Effector memory CD8-positive, alpha-beta T cell (primary cell): ENCODE data around the gene DTWD2.

Experiments used
- ATAC-seq: fragments of 150-1000 bp; cut with Tn5 transposase; replicated peaks from 2 replicates; pipeline ENCODE4 v1.10.0; 2021; ENCODE audit warnings: mild to moderate bottlenecking, moderate library complexity
- DNase-seq, 3 experiments: peaks; one replicate each; pipeline ENCODE4 v3.0.0; 2021
- H3K27ac Mint-ChIP-seq, 2 donors: one replicate each; pipeline ENCODE4 v1.8.0; 2022; ENCODE audit warnings: mild to moderate bottlenecking in 2 of 2, mixed read lengths in 2 of 2, moderate library complexity in 2 of 2
- H3K27me3 Mint-ChIP-seq, 2 donors: one replicate each; pipeline ENCODE4 v1.8.0; 2022; ENCODE audit warnings: mixed read lengths in 2 of 2
- H3K36me3 Mint-ChIP-seq: one replicate; pipeline ENCODE4 v1.8.0; 2022; ENCODE audit warnings: mild to moderate bottlenecking, moderate library complexity, mixed read lengths; ENCODE audit not compliant: insufficient read depth
- H3K4me1 Mint-ChIP-seq, 2 donors: one replicate each; pipeline ENCODE4 v1.8.0; 2022; ENCODE audit warnings: low read depth in 2 of 2, mixed read lengths in 2 of 2
- H3K4me3 Mint-ChIP-seq, 2 donors: one replicate each; pipeline ENCODE4 v1.8.0; 2022; ENCODE audit warnings: mild to moderate bottlenecking in 2 of 2, mixed read lengths in 2 of 2, moderate library complexity in 2 of 2
- H3K9me3 Mint-ChIP-seq, 2 donors: one replicate each; pipeline ENCODE4 v1.8.0; 2022; ENCODE audit warnings: mixed read lengths in 2 of 2
- total RNA-seq, 9 experiments: gene quantifications; one replicate each; lab custom pipeline; 2026; lab: John Stamatoyannopoulos, UW

Gene DTWD2, protein sequence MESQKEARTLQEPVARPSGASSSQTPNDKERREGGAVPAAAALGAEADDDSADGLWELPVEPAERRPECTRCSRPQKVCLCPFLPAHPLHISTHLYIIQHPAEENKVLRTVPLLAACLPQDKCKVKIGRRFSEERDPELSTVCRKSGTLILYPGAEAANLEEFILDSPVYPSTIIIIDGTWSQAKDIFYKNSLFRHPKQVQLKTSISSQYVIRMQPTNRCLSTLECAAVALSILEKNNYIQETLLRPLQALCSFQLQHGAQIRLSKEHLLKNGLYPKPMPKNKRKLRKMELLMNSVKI
- total RNA-seq, result 0 to 7.3 (median 4.3) reads per million in 9 experiments

DNA sequence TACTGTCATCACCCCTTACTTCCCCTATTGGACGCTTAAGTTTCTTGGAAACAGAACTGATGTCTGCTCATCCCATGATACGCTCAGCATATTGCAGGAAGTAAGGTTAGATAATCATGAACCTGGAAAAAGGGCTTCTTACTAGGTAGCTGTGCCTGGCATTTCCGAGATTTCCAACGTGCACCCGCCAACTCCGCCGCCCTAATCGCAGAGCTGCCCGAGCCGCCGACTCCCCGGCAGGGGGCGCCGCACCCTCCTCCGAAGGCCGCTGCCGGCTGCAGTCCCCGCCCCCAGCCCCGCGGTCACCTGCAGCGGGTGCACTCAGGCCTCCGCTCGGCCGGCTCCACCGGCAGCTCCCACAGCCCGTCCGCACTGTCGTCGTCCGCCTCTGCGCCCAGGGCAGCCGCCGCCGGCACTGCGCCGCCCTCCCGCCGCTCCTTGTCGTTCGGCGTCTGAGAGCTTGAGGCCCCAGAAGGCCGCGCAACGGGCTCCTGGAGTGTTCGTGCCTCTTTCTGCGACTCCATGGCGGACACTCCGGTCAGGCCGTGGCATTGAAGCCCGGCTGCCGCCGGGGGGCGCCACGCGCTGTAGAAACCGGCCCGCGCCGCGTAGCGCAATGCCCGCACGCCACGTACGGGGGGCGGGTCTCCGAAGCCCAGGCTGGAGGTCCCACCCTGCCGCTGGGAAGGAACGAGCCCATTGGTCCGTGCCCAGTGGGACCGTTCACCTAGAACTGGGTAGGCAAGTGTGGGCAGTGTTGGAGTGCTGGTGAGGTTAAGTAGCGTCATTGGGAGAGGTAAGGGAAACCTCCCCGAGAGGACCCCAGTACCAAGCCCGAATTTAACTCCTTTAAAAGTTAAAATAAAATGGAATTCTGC, at the start of gene DTWD2:
TSS of gene DTWD2 (minus strand) at position 560 of the 878 bp plus-strand sequence. CDS start at position 524, 36 bp downstream.
- Mint-ChIP-seq H3K4me1 (peaks cover 6 to 9% of the 10 kb centered on the region in 2 donors), H3K9me3 (no peaks in the 10 kb centered on the region), H3K36me3 (peaks cover 3% of the 10 kb centered on the region), H3K27me3 (no peaks in the 10 kb centered on the region), H3K27ac (peak within 1 kb of the TSS; percentile 29 to 68), H3K4me3 (peak within 1 kb of the TSS; percentile 74 to 75)
- ATAC-seq (peak; percentile 89), DNase-seq (peak; percentile 84 to 92 (median 90))

DNA sequence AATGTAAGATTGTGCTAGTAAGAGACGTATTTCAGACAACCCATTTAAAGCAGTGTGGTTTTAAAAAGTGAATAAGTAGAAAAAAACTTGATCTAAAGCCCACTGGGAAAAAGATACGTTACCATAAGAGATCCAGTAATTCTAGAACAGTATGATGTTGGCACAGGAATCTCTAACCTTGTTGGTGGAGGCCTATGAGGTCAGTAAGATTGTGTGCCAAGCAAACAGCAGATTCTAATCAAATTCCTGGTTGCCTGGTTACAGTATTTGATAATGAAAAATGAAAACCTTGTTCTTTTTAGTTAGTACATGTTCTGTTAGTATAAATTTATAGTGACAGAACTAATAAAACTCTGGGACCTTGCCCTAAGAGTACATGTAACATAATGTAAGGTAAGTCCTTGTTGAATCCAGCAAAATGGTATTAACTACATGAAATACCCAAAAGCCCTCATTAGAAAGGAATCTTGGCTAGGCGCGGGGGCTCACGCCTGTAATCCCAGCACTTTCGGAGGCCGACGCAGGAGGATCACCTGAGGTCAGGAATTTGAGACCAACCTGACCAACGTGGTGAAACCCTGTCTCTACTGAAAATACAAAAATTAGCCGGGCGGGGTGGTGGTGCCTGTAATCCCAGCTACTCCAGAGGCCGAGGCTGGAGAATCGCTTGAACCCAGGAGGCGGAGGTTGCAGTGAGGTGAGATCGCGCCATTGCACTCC, 49.3 kb upstream of the DTWD2 start:
- H3K27ac Mint-ChIP-seq, result no peak overlapping the region
- no peak overlapping the region for H3K4me3 Mint-ChIP-seq
- no peaks in the 10 kb centered on the region for H3K9me3 Mint-ChIP-seq
- H3K27me3 Mint-ChIP-seq, result no peaks in the 10 kb centered on the region
- DNase-seq (no peak), ATAC-seq (no peak)
- no peaks in the 10 kb centered on the region for H3K4me1 Mint-ChIP-seq
- H3K36me3 Mint-ChIP-seq, result no peaks in the 10 kb centered on the region

DNA sequence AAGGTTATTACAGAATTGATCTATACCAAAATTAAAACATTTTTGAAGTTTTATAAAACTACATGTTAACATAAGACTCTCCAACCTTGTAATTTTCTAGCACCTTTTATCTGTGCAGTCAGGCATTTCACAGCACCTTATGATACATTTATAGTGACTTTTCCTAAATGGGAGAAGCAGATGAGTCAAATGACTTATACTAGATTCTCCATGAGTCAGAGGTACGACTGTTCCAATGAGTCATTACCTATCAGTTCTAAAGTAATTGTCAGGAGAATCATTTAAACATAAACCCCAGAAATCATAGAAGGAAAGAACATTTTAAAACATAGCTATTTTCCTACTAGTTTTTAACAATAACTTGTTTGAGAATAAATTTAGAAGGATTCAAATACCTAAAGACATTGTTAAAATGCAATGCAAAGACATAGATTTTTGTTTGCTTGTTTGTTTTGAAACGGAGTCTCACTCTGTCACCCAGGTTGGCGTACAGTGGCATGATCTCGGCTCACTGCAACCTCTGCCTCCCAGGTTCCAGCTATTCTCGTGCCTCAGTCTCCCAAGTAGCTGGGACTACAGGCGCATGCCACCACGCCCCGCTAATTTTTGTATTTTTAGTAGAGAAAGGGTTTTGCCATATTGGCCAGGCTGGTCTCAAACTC, 47.9 kb upstream of the DTWD2 start:
- DNase-seq, result no peak
- Mint-ChIP-seq H3K36me3 (no peaks in the 10 kb centered on the region), H3K4me1 (peaks cover 5 to 10% of the 10 kb centered on the region in 2 donors), H3K27ac (no peak overlapping the region), H3K9me3 (no peaks in the 10 kb centered on the region), H3K4me3 (no peak overlapping the region), H3K27me3 (no peaks in the 10 kb centered on the region)
- ATAC-seq, result no peak

- no peaks in the 10 kb centered on the region for H3K36me3 Mint-ChIP-seq
- DNase-seq, result no peak
- no peaks in the 10 kb centered on the region for H3K9me3 Mint-ChIP-seq
- ATAC-seq, result no peak
- no peaks in the 10 kb centered on the region for H3K27me3 Mint-ChIP-seq
- no peak overlapping the region for H3K4me3 Mint-ChIP-seq
- no peak overlapping the region for H3K27ac Mint-ChIP-seq
- H3K4me1 Mint-ChIP-seq, result peaks cover 8 to 15% of the 10 kb centered on the region in 2 donors
These were observed 44.8 kb upstream of the DTWD2 start for GRCh38 chr5:119033135-119033534.

DNA sequence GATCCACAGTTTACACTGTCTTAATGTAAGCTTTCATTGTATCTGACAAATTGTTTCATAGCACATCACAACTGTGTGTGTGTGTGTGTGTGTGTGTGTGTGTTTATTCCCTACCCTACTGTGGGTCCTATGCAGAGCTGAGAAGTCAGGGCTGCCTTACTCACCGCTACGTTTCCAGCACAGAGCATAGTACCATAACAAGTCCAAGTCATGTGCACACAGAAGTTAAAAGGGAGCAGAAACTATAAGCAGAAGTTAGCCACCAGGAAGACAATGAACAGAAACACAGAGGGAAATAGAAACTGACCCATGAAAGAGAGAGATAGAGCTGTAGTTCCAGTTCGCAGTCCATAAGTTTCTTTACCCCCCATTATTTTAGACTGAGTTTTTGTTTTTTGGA, 44.3 kb upstream of the DTWD2 start:
- Mint-ChIP-seq H3K27me3 (no peaks in the 10 kb centered on the region), H3K9me3 (no peaks in the 10 kb centered on the region), H3K4me1 (peaks cover 8 to 15% of the 10 kb centered on the region in 2 donors), H3K4me3 (no peak overlapping the region), H3K36me3 (no peaks in the 10 kb centered on the region), H3K27ac (no peak overlapping the region)
- ATAC-seq (peak; percentile 17), DNase-seq (no peak)

- H3K4me1 Mint-ChIP-seq, result peaks cover 8 to 15% of the 10 kb centered on the region in 2 donors
- no peaks in the 10 kb centered on the region for H3K9me3 Mint-ChIP-seq
- no peak for ATAC-seq
- no peak for DNase-seq
- H3K4me3 Mint-ChIP-seq, result no peak overlapping the region
- H3K27me3 Mint-ChIP-seq, result no peaks in the 10 kb centered on the region
- peak overlapping the region in 1 of 2 donors; percentile 87 for H3K27ac Mint-ChIP-seq
- H3K36me3 Mint-ChIP-seq, result no peaks in the 10 kb centered on the region
These were observed 43.6 kb upstream of the DTWD2 start for GRCh38 chr5:119031905-119032304.

DNA sequence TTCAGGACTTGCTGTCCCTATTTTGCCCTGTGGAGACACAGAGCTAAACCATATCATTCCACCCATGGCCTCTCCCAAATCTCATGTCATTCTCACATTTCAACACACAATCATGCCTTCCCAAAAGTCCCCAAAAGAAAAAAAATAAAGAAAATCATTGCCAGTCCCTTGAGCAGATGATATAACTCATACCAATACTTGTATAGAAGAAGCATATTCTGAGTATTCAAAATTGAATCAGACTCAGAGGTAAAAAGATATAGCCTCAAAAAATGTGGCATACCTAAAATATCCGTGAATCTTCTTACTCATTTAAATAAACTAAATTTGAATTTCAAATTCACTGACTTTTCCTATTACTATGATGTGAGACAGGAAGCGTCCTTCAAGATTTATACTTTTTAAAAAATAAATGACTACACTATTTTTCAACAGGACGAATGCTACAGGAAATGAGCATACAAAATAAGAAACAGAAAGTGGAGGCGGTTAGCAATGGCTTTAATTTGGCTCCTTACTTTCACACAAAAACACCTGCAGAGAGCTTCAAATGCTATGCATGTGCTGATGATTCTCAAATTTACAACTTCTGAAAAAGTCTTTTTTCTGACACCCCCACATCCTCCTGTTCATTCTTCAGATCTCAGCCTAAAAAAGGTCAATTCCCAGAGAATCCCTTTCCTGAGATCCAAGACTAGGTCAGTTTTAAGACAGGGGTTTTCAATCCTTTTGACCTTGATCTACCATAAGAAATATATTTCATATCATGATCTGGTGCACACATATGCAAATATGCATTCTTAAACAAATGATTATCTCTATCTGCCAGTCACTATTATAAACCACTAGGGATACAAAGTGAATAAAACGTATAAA, 42.9 kb upstream of the DTWD2 start:
- Mint-ChIP-seq H3K27ac (peak overlapping the region; percentile 29 to 87), H3K36me3 (no peaks in the 10 kb centered on the region), H3K27me3 (no peaks in the 10 kb centered on the region), H3K9me3 (no peaks in the 10 kb centered on the region), H3K4me3 (peak overlapping the region in 1 of 2 donors; percentile 34), H3K4me1 (peaks cover 8 to 15% of the 10 kb centered on the region in 2 donors)
- no peak for ATAC-seq
- no peak for DNase-seq

- Mint-ChIP-seq H3K27ac (peak overlapping the region in 1 of 2 donors; percentile 6), H3K27me3 (no peaks in the 10 kb centered on the region), H3K36me3 (no peaks in the 10 kb centered on the region), H3K4me3 (no peak overlapping the region), H3K4me1 (peaks cover 8 to 15% of the 10 kb centered on the region in 2 donors), H3K9me3 (no peaks in the 10 kb centered on the region)
- ATAC-seq (no peak), DNase-seq (no peak)
These were observed 40.2 kb upstream of the DTWD2 start for GRCh38 chr5:119028575-119028974.

DNA sequence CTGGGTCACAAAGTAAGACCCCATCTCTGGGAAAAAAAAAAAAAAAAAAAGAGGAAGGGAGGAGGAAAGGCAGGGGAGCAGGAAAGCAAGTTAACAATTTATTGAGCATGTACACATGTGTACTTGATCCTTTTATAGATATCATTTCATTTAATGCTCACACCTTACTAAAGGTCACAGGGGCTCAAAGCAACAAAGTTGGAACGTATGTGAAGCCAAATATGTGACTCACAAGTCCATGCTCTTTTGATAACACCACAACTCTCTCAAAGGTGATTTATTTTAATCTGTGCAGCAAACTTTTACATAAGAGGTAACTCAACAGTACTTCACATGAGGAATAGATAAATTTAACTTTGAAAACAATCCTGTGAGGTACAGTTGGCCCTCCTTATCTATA, 34.4 kb upstream of the DTWD2 start:
- H3K36me3 Mint-ChIP-seq, result no peaks in the 10 kb centered on the region

GRCh38 chr5:119022017-119022745, 33.8 kb upstream of the DTWD2 start:
- DNase-seq (no peak), ATAC-seq (peak; percentile 53)
- Mint-ChIP-seq H3K4me1 (no peaks in the 10 kb centered on the region), H3K27me3 (no peaks in the 10 kb centered on the region), H3K27ac (no peak overlapping the region), H3K4me3 (no peak overlapping the region), H3K9me3 (no peaks in the 10 kb centered on the region), H3K36me3 (no peaks in the 10 kb centered on the region)

More for the DNA sequence above, 34.4 kb upstream of the DTWD2 start:
- ATAC-seq (no peak), DNase-seq (no peak)
- H3K27me3 Mint-ChIP-seq, result no peaks in the 10 kb centered on the region
- H3K9me3 Mint-ChIP-seq, result no peaks in the 10 kb centered on the region
- no peaks in the 10 kb centered on the region for H3K4me1 Mint-ChIP-seq
- H3K27ac Mint-ChIP-seq, result no peak overlapping the region
- no peak overlapping the region for H3K4me3 Mint-ChIP-seq

GRCh38 chr5:119021149-119021732, 32.9 kb upstream of the DTWD2 start:
- Mint-ChIP-seq H3K4me1 (no peaks in the 10 kb centered on the region), H3K27me3 (no peaks in the 10 kb centered on the region)

More at GRCh38 chr5:119021149-119021732, 32.9 kb upstream of the DTWD2 start:
- no peak for ATAC-seq
- no peaks in the 10 kb centered on the region for H3K36me3 Mint-ChIP-seq
- H3K27ac Mint-ChIP-seq, result no peak overlapping the region
- H3K4me3 Mint-ChIP-seq, result no peak overlapping the region
- DNase-seq, result no peak
- H3K9me3 Mint-ChIP-seq, result no peaks in the 10 kb centered on the region
